H9 (cell line): ENCODE measurements around the gene VAV2. TPM values are rescaled to one million over a fixed set of nuclear protein-coding genes. Genes with fewer than 3 reads are reported as not detected.

Experiments
- DNase-seq: peaks from one replicate; pipeline ENCODE4 v3.0.0-alpha.2; 2017
- H2AFZ ChIP-seq: one replicate; pipeline ENCODE4 v1.6.1; 2013; ENCODE audit warnings: mild to moderate bottlenecking, low read length, control low read depth, moderate library complexity
- H2AK5ac ChIP-seq: 2 replicates; pipeline ENCODE4 v1.6.1; 2013; ENCODE audit warnings: low read length, control low read depth, mixed read lengths; ENCODE audit not compliant: insufficient read length
- H2BK120ac ChIP-seq: one replicate; pipeline ENCODE4 v1.6.1; 2013; ENCODE audit warnings: low read depth, mild to moderate bottlenecking, low read length, control low read depth, inconsistent platforms; ENCODE audit not compliant: poor library complexity, severe bottlenecking
- H2BK12ac ChIP-seq: 2 replicates; pipeline ENCODE4 v1.6.1; 2013; ENCODE audit warnings: low read length, control low read depth, mixed read lengths, low read depth; ENCODE audit not compliant: insufficient read length
- H2BK15ac ChIP-seq: 2 replicates; pipeline ENCODE4 v1.6.1; 2013; ENCODE audit warnings: low read depth, low read length, control low read depth
- H2BK20ac ChIP-seq: one replicate; pipeline ENCODE4 v1.6.1; 2013; ENCODE audit warnings: low read depth, mild to moderate bottlenecking, low read length, control low read depth, inconsistent platforms; ENCODE audit not compliant: poor library complexity, severe bottlenecking
- H2BK5ac ChIP-seq: 2 replicates; pipeline ENCODE4 v1.6.1; 2013; ENCODE audit warnings: low read length, control low read depth, mixed read lengths; ENCODE audit not compliant: insufficient read length
- H3K14ac ChIP-seq: 2 replicates; pipeline ENCODE4 v1.6.1; 2013; ENCODE audit warnings: low read length, control low read depth; ENCODE audit not compliant: insufficient read depth
- H3K18ac ChIP-seq: 2 replicates; pipeline ENCODE4 v1.6.1; 2013; ENCODE audit warnings: low read depth, mild to moderate bottlenecking, mixed read lengths, low read length, control low read depth; ENCODE audit not compliant: insufficient read length
- H3K23ac ChIP-seq: 2 replicates; pipeline ENCODE4 v1.6.1; 2013; ENCODE audit warnings: low read length, control low read depth, mixed read lengths, low read depth; ENCODE audit not compliant: insufficient read length
- H3K23me2 ChIP-seq: 2 replicates; pipeline ENCODE4 v1.6.1; 2013; ENCODE audit warnings: low read depth, mild to moderate bottlenecking, mixed read lengths, low read length, control low read depth; ENCODE audit not compliant: insufficient read length, poor library complexity, severe bottlenecking
- H3K27ac ChIP-seq: 2 replicates; pipeline ENCODE4 v1.5.1; 2013; ENCODE audit warnings: low read length, control low read depth, mixed read lengths, low read depth; ENCODE audit not compliant: insufficient read length
- H3K27me3 ChIP-seq: 2 replicates; pipeline ENCODE4 v1.6.1; 2013; ENCODE audit warnings: low read length, control low read depth, inconsistent platforms; ENCODE audit not compliant: insufficient read depth
- H3K4ac ChIP-seq: 2 replicates; pipeline ENCODE4 v1.6.1; 2013; ENCODE audit warnings: low read depth, mild to moderate bottlenecking, control low read depth, inconsistent platforms, low read length, moderate library complexity
- H3K4me1 ChIP-seq: 2 replicates; pipeline ENCODE4 v1.6.1; 2013; ENCODE audit warnings: low read length, control low read depth, inconsistent platforms; ENCODE audit not compliant: insufficient read depth
- H3K4me2 ChIP-seq: 2 replicates; pipeline ENCODE4 v1.6.1; 2013; ENCODE audit warnings: low read length, control low read depth, mixed read lengths; ENCODE audit not compliant: insufficient read length, insufficient read depth
- H3K56ac ChIP-seq: 2 replicates; pipeline ENCODE4 v1.6.1; 2013; ENCODE audit warnings: low read depth, mild to moderate bottlenecking, mixed read lengths, low read length, control low read depth; ENCODE audit not compliant: insufficient read length
- H3K79me1 ChIP-seq: 2 replicates; pipeline ENCODE4 v1.6.1; 2013; ENCODE audit warnings: low read depth, mild to moderate bottlenecking, moderate library complexity, low read length, control low read depth, inconsistent platforms; ENCODE audit not compliant: insufficient read depth, poor library complexity, severe bottlenecking
- H3K79me2 ChIP-seq: 2 replicates; pipeline ENCODE4 v1.6.1; 2013; ENCODE audit warnings: low read length, control low read depth, inconsistent platforms; ENCODE audit not compliant: insufficient read depth
- H3K9ac ChIP-seq: 2 replicates; pipeline ENCODE4 v1.6.1; 2013; ENCODE audit warnings: low read length, control low read depth, mixed read lengths; ENCODE audit not compliant: insufficient read length; ENCODE audit errors: extremely low read depth
- H3K9me3 ChIP-seq: one replicate; pipeline ENCODE4 v1.6.1; 2013; ENCODE audit warnings: low read depth, low read length, inconsistent platforms; ENCODE audit not compliant: control insufficient read depth
- H3T11ph ChIP-seq: one replicate; pipeline ENCODE4 v1.6.1; 2013; ENCODE audit warnings: mild to moderate bottlenecking, low read length, control low read depth, inconsistent platforms
- H4K20me1 ChIP-seq: one replicate; pipeline ENCODE4 v1.6.1; 2013; ENCODE audit not compliant: control insufficient read depth, insufficient read length, insufficient read depth
- H4K5ac ChIP-seq: 2 replicates; pipeline ENCODE4 v1.6.1; 2013; ENCODE audit warnings: low read depth, mild to moderate bottlenecking, mixed read lengths, low read length, control low read depth; ENCODE audit not compliant: insufficient read length
- H4K8ac ChIP-seq: replicated peaks from 2 replicates; pipeline ENCODE4 v1.6.1; 2013; ENCODE audit warnings: low read length, control low read depth, mixed read lengths, low read depth; ENCODE audit not compliant: insufficient read length
- H4K91ac ChIP-seq: 2 replicates; pipeline ENCODE4 v1.6.1; 2013; ENCODE audit warnings: low read depth, mild to moderate bottlenecking, moderate library complexity, mixed read lengths, low read length, control low read depth; ENCODE audit not compliant: insufficient read length
- H3K27ac Mint-ChIP-seq, 3 experiments: 2 replicates in 2 of 3; 3 replicates in 1 of 3; pipeline ENCODE4 v1.8.0; 2020 to 2021; ENCODE audit warnings: mixed read lengths in 3 of 3, mild to moderate bottlenecking in 1 of 3, moderate library complexity in 1 of 3
- H3K27me3 Mint-ChIP-seq: 2 replicates; pipeline ENCODE4 v1.8.0; 2021; ENCODE audit warnings: low read depth, mild to moderate bottlenecking, moderate library complexity, mixed read lengths
- H3K36me3 Mint-ChIP-seq, 3 experiments: 2 replicates in 2 of 3; 3 replicates in 1 of 3; pipeline ENCODE4 v1.8.0; 2020 to 2021; ENCODE audit warnings: low read depth in 3 of 3, mixed read lengths in 3 of 3; ENCODE audit not compliant: insufficient read depth in 1 of 3
- H3K4me1 Mint-ChIP-seq, 2 experiments: 2 replicates each; pipeline ENCODE4 v1.8.0; 2020; ENCODE audit warnings: mixed read lengths in 2 of 2
- H3K4me3 Mint-ChIP-seq, 2 experiments: 2 replicates in 1 of 2; 3 replicates in 1 of 2; pipeline ENCODE4 v1.8.0; 2020 to 2021; ENCODE audit warnings: mild to moderate bottlenecking in 2 of 2, mixed read lengths in 2 of 2, moderate library complexity in 1 of 2
- H3K9me3 Mint-ChIP-seq, 2 experiments: 2 replicates in 1 of 2; 3 replicates in 1 of 2; pipeline ENCODE4 v1.8.0; 2020; ENCODE audit warnings: mild to moderate bottlenecking in 2 of 2, mixed read lengths in 2 of 2, moderate library complexity in 1 of 2
- CTCF ChIP-seq: fragments of 200-600 bp; sonication (generic); conservative IDR thresholded peaks from 3 replicates; pipeline ENCODE4 v1.8.0; 2021; ENCODE audit warnings: antibody characterized with exemption, mild to moderate bottlenecking
- WGBS: extraction: QIAGEN DNeasy Blood & Tissue Kit; methylation state at CpG from one replicate; pipeline ENCODE4 v1.1.7; 2013; ENCODE audit warnings: missing lambda C conversion rate, low lambda C conversion rate, mixed read lengths; ENCODE audit not compliant: insufficient read length; ENCODE audit errors: extremely low coverage; 5-methylcytosine and 5-hydroxymethylcytosine counted together
- total RNA-seq: library from RNA; stranded (reverse); gene quantifications from 2 replicates; pipeline ENCODE4 v1.2.1, GENCODE V29; 2021

The VAV2 gene
- total RNA-seq, 1 experiment from 2014 or later = 58.7 TPM

GRCh38 chr9:133789778-133790177, 202.3 kb downstream of the VAV2 start:
- Histone ChIP-seq H3K27ac (no peak overlapping the region), H2AFZ (no peak overlapping the region), H2BK120ac (no peak overlapping the region), H3K4me2 (no peak overlapping the region), H2BK20ac (no peak overlapping the region), H4K20me1 (no peaks in the 10 kb centered on the region), H3K27me3 (no peaks in the 10 kb centered on the region), H3K79me2 (no peaks in the 10 kb centered on the region), H3K23ac (no peak overlapping the region), H2BK5ac (no peak overlapping the region), H2AK5ac (no peak overlapping the region), H3K4ac (no peak overlapping the region), H4K8ac (no peak overlapping the region), H2BK12ac (no peak overlapping the region), H4K91ac (no peak overlapping the region), H3K9me3 (no peaks in the 10 kb centered on the region), H3K14ac (no peak overlapping the region), H2BK15ac (no peak overlapping the region), H3T11ph (no peak overlapping the region), H3K4me1 (no peaks in the 10 kb centered on the region), H4K5ac (no peak overlapping the region), H3K23me2 (no peaks in the 10 kb centered on the region), H3K9ac (no peak overlapping the region), H3K18ac (no peak overlapping the region), H3K56ac (no peak overlapping the region), H3K79me1 (no peaks in the 10 kb centered on the region)
- no peaks in the 10 kb centered on the region for H3K27me3 Mint-ChIP-seq
- H3K36me3 Mint-ChIP-seq = peaks cover 20 to 65% (median 35%) of the 10 kb centered on the region in 3 experiments; a peak in 6 of 7 replicates
- no peak for TF ChIP-seq CTCF
- H3K4me3 Mint-ChIP-seq = no peak overlapping the region
- no peak for DNase-seq
- H3K27ac Mint-ChIP-seq = peak overlapping the region in 1 of 3 experiments; percentile 72; a peak in 1 of 7 replicates
- H3K4me1 Mint-ChIP-seq = peaks cover 5 to 27% of the 10 kb centered on the region in 2 experiments; a peak in 3 of 4 replicates
- WGBS = no CpG with 5 or more reads among the region's 8 CpGs
- no peaks in the 10 kb centered on the region for H3K9me3 Mint-ChIP-seq
